ENCODE results near the gene FIP1L1.

The FIP1L1 gene

DNA sequence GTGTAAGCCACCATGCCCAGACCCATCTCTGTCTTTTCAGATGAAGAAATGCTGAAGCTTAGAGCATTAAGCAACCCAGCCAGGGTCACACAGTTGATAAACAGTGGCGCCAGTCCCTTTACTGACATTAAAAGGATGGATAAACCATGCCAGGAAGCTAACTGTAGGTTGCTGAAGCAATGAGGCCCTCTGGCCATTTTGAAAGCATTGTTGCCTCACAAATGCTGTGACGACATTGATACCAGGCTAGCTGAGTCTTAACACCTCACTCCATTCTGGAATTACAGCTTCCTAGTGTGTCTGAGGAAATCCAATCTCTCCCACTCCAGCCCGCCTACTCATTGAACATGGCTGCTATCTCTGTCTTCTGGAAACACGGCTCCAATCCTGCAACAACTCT is 124.1 kb downstream of the FIP1L1 start:
- DNase-seq (ENCODE audit: low read depth in 2 of 2): no peak

DNA sequence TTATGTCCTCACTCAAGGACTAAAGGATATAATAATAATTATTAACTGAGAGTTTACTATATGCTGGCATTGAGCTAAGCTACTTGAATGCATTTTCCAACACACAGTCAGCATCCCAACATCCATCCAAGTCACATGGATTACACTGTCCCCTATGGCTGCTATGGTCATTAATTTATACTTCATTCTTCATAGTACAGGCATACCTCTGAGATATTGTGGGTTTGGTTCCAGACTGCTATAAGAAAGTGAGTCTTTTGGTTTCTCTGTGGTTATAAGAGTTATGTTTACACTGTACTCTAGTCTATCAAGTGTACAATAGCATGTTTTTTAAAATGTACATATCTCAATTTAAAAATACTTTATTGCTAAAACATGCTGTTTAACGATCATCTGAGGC is 124.7 kb downstream of the FIP1L1 start:
- DNase-seq (ENCODE audit: low read depth in 2 of 2): no peak

DNA sequence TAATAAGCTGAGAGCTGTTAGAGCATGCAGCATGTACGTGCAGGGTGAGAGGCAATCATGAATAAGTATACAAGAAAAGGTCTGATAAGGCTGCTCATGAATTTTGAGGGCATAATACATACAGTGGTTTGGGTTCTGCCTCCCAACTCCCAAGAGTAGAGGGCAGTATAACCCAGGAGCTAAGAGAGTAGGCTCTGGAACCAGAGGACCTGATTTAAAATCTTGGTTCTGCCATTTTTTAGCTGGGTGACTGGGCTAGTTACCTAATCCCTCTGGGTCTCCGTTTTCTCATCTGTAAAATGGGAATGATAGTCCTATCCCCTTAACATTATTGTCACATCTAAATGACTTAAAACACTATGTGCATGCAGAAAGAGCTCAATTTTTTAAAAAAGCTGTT is 128.5 kb downstream of the FIP1L1 start:
- no peak for DNase-seq (ENCODE audit: low read depth in 2 of 2)

DNA sequence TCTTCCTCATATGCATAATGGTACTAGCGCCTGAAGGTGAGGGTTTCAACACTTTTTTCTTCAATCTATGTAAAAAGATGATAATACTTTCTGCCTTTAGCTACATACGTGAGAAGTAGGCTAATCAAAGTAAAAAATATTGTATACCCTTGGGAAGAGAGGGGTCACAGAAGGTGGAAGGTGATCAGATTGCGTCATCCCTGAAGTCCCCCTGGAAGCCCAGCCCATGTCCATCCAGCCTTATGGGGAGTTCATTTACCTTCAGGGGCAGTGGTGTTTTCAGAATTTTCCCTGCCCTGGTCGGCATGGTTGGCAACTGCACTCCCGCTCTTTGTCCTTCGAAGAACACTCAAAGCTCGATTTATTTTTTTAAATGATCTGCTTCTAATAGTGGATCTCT is 129.6 kb downstream of the FIP1L1 start:
- DNase-seq (ENCODE audit: low read depth in 2 of 2): no peak

DNA sequence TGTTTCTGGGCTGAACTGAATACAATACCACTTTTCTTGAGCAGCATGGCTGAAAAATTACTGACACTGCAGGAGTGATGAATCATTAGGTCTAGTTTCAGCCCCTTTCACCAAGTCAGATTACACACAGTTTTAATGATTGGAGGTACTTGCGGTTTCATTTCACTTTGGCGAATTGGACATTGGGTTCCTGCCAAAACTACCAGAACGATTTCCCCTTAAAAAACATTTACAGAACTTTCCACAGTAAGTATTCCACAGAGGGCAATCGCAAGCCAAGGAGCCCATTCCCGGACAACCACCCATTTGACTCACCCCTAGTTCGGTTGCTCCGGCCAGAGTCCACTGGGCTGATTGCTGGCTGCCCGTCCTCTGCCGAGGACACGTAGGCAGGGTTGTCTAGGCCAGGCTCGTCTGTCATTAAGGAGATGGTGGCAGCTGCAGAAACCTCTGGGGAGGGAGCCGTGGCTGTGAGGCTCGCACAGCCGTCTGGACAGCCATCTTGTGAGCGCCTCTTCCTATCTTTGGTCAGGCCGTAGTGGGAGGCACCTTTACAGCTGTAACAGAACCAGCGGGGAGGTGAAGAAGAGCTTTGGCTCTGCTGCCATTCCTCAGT is 130.3 kb downstream of the FIP1L1 start:
- no peak for DNase-seq (ENCODE audit: low read depth in 2 of 2)

DNA sequence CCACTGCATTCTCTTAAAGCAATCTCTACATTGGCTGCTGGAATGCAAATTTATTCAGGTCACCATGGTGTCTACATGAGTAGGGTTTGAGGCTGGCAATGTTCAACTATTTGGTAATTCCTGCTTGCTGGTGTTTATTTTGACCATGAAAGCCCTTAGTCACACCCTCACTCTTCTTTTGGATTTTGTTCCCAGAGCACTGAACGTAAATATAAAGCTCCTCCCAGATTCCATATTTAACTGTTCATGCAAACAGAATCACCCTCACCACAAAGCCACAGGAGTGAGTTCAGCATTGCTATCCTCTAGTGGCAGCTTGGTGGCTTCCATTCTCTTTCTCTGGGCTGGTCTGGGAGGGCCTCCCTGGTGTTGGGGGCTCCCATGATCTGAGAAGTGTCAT is 131.0 kb downstream of the FIP1L1 start:
- DNase-seq (ENCODE audit: low read depth in 2 of 2): no peak

DNA sequence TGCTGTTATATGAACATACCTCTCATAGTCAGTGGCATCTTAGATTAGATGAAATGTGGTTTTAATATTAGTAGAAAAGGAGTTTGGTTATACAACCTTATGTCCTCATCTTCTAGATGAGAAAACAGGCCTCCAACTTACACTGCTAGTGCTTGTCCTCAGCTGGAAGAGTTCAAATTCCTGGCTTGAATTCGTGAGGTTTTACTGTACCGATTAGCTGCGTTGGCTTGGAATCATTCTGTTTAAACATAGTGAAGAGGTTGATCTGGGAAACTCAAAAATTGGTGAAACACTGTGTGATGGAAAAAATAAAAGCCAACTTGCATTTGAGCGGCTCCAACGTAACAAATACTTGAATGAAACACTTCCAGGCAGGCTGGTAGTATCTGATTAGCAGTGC is 132.9 kb downstream of the FIP1L1 start:
- DNase-seq (ENCODE audit: low read depth in 2 of 2): no peak
